Tibial nerve (tissue), 4 donors: Measurements from ENCODE around the gene FBP1. TPM values are rescaled to one million over a fixed set of nuclear protein-coding genes. Genes with fewer than 3 reads are reported as not detected.
"Not testable (repeated sequence)": the region's sequence is repeated elsewhere in the genome, so short reads cannot be mapped to it uniquely, and the experiment has no call there.

ENCODE experiments used
- DNase-seq, 2 donors: peaks; one replicate each; pipeline ENCODE4 v3.0.0-alpha.2; 2019; ENCODE audit warnings: low spot score in 2 of 2
- H3K27ac ChIP-seq, 4 donors: fragments of 200-600 bp; sonication (generic) in 3 of 4; one replicate each; pipeline ENCODE4 v1.5.1; 2017 to 2019; ENCODE audit warnings: mild to moderate bottlenecking in 1 of 4
- H3K27me3 ChIP-seq, 2 donors: fragments of 200-600 bp; sonication (generic) in 1 of 2; one replicate each; pipeline versions ENCODE4 v1.5.1 to v1.6.0; 2017 to 2019
- H3K36me3 ChIP-seq, 3 donors: fragments of 200-600 bp; sonication (generic); one replicate each; pipeline ENCODE4 v1.5.1; 2018 to 2019
- H3K4me1 ChIP-seq, 4 donors: fragments of 200-600 bp; sonication (generic) in 3 of 4; one replicate each; pipeline ENCODE4 v1.5.1; 2017 to 2019
- H3K4me3 ChIP-seq, 4 donors: fragments of 200-600 bp; sonication (generic) in 3 of 4; one replicate each; pipeline ENCODE4 v1.5.1; 2017 to 2019; ENCODE audit warnings: mild to moderate bottlenecking in 1 of 4, moderate library complexity in 1 of 4
- H3K9me3 ChIP-seq, 4 donors: fragments of 200-600 bp; sonication (generic) in 3 of 4; one replicate each; pipeline ENCODE4 v1.5.1; 2017 to 2019
- CTCF ChIP-seq, 5 experiments: fragments of 200-600 bp in 3 of 5; fragments of 450-650 bp in 2 of 5; sonication (generic) in 3 of 5; IDR thresholded peaks; one replicate each; pipeline ENCODE4 v1.5.1; 2016 to 2019; ENCODE audit warnings: antibody characterized with exemption in 5 of 5, mild to moderate bottlenecking in 3 of 5, moderate library complexity in 2 of 5
- EP300 ChIP-seq, 2 donors: sonication (generic); formaldehyde crosslinking; IDR thresholded peaks; one replicate each; pipeline ENCODE4 v1.6.1; 2017; ENCODE audit warnings: antibody characterized with exemption in 2 of 2, mild to moderate bottlenecking in 1 of 2
- POLR2A ChIP-seq, 2 donors: fragments of 450-650 bp; IDR thresholded peaks; one replicate each; pipeline ENCODE4 v1.6.1; 2017; ENCODE audit warnings: antibody characterized with exemption in 2 of 2, mild to moderate bottlenecking in 2 of 2, moderate library complexity in 2 of 2
- WGBS, 2 donors: methylation state at CpG; one replicate each; pipeline ENCODE4 v1.1.5; 2018; 5-methylcytosine and 5-hydroxymethylcytosine counted together
- total RNA-seq, 4 donors: library from RNA; depleted of rRNA; stranded (reverse); fragments of >200 nt; gene quantifications; one replicate each; pipeline ENCODE4 v1.1.0, GENCODE V29; 2016

FBP1 gene
- total RNA-seq, 4 donors from 2014 or later: 4.8 to 8.6 (median 5.8) TPM

GRCh38 chr9:94591876-94592275 lies 47.4 kb downstream of the FBP1 start:
- Histone ChIP-seq H3K4me1 (peaks cover 0 to 4% (median 0%) of the 10 kb centered on the region in 4 donors), H3K36me3 (no peaks in the 10 kb centered on the region), H3K27me3 (peaks cover 0 to 5% of the 10 kb centered on the region in 2 donors), H3K9me3 (no peaks in the 10 kb centered on the region), H3K27ac (no peak overlapping the region), H3K4me3 (no peak overlapping the region)
- DNase-seq: no peak
- 87 to 90% methylated on average over 8 of the region's 8 CpGs for WGBS, 2 donors
- TF ChIP-seq EP300 (IDR thresholded peaks at IDR 0.05): no peak

GRCh38 chr9:94591046-94591545 lies 48.2 kb downstream of the FBP1 start:
- 96 to 98% methylated on average over 11 to 12 of the region's 38 CpGs for WGBS, 2 donors
- not testable (repeated sequence) for H3K9me3 ChIP-seq, H3K4me3 ChIP-seq, H3K27me3 ChIP-seq, H3K27ac ChIP-seq, DNase-seq, H3K36me3 ChIP-seq, H3K4me1 ChIP-seq

- no peak for DNase-seq
- Histone ChIP-seq H3K4me3 (no peak overlapping the region), H3K27ac (no peak overlapping the region), H3K9me3 (no peaks in the 10 kb centered on the region), H3K27me3 (no peaks in the 10 kb centered on the region), H3K36me3 (no peaks in the 10 kb centered on the region), H3K4me1 (peaks cover 0 to 6% (median 0%) of the 10 kb centered on the region in 4 donors)
- TF ChIP-seq POLR2A (IDR thresholded peaks at IDR 0.05) (no peak), CTCF (IDR thresholded peaks at IDR 0.05) (no peak), EP300 (IDR thresholded peaks at IDR 0.05) (no peak)
- 94 to 95% methylated on average over 8 to 9 of the region's 9 CpGs for whole genome bisulfite sequencing, 2 donors
Observed at GRCh38 chr9:94588681-94589080, 50.6 kb downstream of the FBP1 start.

GRCh38 chr9:94586814-94587213 lies 52.5 kb downstream of the FBP1 start:
- Histone ChIP-seq H3K4me1 (peaks cover 0 to 6% (median 0%) of the 10 kb centered on the region in 4 donors), H3K9me3 (no peaks in the 10 kb centered on the region), H3K36me3 (no peaks in the 10 kb centered on the region), H3K27me3 (no peaks in the 10 kb centered on the region), H3K27ac (no peak overlapping the region), H3K4me3 (no peak overlapping the region)
- TF ChIP-seq EP300 (IDR thresholded peaks at IDR 0.05): no peak
- no peak for TF ChIP-seq CTCF (IDR thresholded peaks at IDR 0.05)
- TF ChIP-seq POLR2A (IDR thresholded peaks at IDR 0.05): no peak
- DNase-seq: no peak
- WGBS, 2 donors: 22 to 35% methylated on average over 9 of the region's 9 CpGs

- H3K4me1 ChIP-seq: peaks cover 0 to 6% (median 0%) of the 10 kb centered on the region in 4 donors
- H3K4me3 ChIP-seq: no peak overlapping the region
- H3K27me3 ChIP-seq: no peaks in the 10 kb centered on the region
- TF ChIP-seq POLR2A (IDR thresholded peaks at IDR 0.05) (no peak), EP300 (IDR thresholded peaks at IDR 0.05) (no peak), CTCF (IDR thresholded peaks at IDR 0.05) (no peak)
- H3K27ac ChIP-seq: no peak overlapping the region
- WGBS, 2 donors: 61 to 70% methylated on average over 4 of the region's 4 CpGs
- no peak for DNase-seq
- no peaks in the 10 kb centered on the region for H3K36me3 ChIP-seq
- H3K9me3 ChIP-seq: no peaks in the 10 kb centered on the region
Observed at GRCh38 chr9:94586316-94586715, 53.0 kb downstream of the FBP1 start.

GRCh38 chr9:94584555-94584954 lies 54.8 kb downstream of the FBP1 start:
- WGBS, 2 donors: 80 to 86% methylated on average over 6 of the region's 6 CpGs
- no peaks in the 10 kb centered on the region for H3K36me3 ChIP-seq
- H3K4me1 ChIP-seq: peaks cover 0 to 6% (median 0%) of the 10 kb centered on the region in 4 donors
- no peak overlapping the region for H3K4me3 ChIP-seq
- no peak overlapping the region for H3K27ac ChIP-seq
- no peaks in the 10 kb centered on the region for H3K27me3 ChIP-seq
- no peaks in the 10 kb centered on the region for H3K9me3 ChIP-seq
- TF ChIP-seq POLR2A (IDR thresholded peaks at IDR 0.05): no peak
- TF ChIP-seq EP300 (IDR thresholded peaks at IDR 0.05): no peak
- no peak for TF ChIP-seq CTCF (IDR thresholded peaks at IDR 0.05)
- DNase-seq: no peak
